Measurements from ENCODE around the gene CTNNA3. TPM values are rescaled to one million over a fixed set of nuclear protein-coding genes. Genes with fewer than 3 reads are reported as not detected.

Gene CTNNA3
- polyA plus RNA-seq, 1 donor from 2014 or later = 0.14 TPM

GRCh38 chr10:67005981-67006380 lies 690.0 kb downstream of the CTNNA3 start:
- TF ChIP-seq SMC3 (conservative IDR thresholded peaks at IDR 0.05; ENCODE audit: poor library complexity) (no peak), TAF1 (IDR thresholded peaks at IDR 0.05; ENCODE audit: low read depth) (no peak), REST (IDR thresholded peaks at IDR 0.05; ENCODE audit: borderline replicate concordance) (no peak), EZH2 (IDR thresholded peaks at IDR 0.05; ENCODE audit: borderline replicate concordance, insufficient read depth, low read length, poor library complexity, severe bottlenecking) (no peak), POLR2AphosphoS5 (IDR thresholded peaks at IDR 0.05) (no peak)
- H3K27ac ChIP-seq (ENCODE audit: low read length) = no peak overlapping the region
- H3K9me3 ChIP-seq (ENCODE audit: low read length) = no peaks in the 10 kb centered on the region
- no peaks in the 10 kb centered on the region for H3F3A ChIP-seq (ENCODE audit: insufficient read depth, low read length, poor library complexity, severe bottlenecking)
- H3K36me3 ChIP-seq (ENCODE audit: insufficient read depth, low read length) = no peaks in the 10 kb centered on the region
- H3K9ac ChIP-seq (ENCODE audit: low read length) = no peak overlapping the region
- H3K9me2 ChIP-seq (ENCODE audit: insufficient read depth, low read length) = no peaks in the 10 kb centered on the region
- H3K27me3 ChIP-seq (ENCODE audit: insufficient read depth, low read depth, low read length) = no peaks in the 10 kb centered on the region
- H3K4me3 ChIP-seq (ENCODE audit: low read length) = no peak overlapping the region
- no peak overlapping the region for H3K4me2 ChIP-seq (ENCODE audit: low read length)
- H4K20me1 ChIP-seq (ENCODE audit: insufficient read depth) = no peaks in the 10 kb centered on the region
- no peak overlapping the region for H2AFZ ChIP-seq (ENCODE audit: low read depth, low read length)
- H3K79me2 ChIP-seq (replicated peaks; ENCODE audit: insufficient read depth, low read length) = no peaks in the 10 kb centered on the region

- H2AFZ ChIP-seq (ENCODE audit: low read depth, low read length) = no peak overlapping the region
- H3K79me2 ChIP-seq (replicated peaks; ENCODE audit: insufficient read depth, low read length) = no peaks in the 10 kb centered on the region
- H3K9me2 ChIP-seq (ENCODE audit: insufficient read depth, low read length) = no peaks in the 10 kb centered on the region
- TF ChIP-seq MXI1 (conservative IDR thresholded peaks at IDR 0.05; ENCODE audit: poor library complexity, severe bottlenecking) (no peak), RAD21 (conservative IDR thresholded peaks at IDR 0.05) (no peak), CTCF (IDR thresholded peaks at IDR 0.05; ENCODE audit: poor library complexity, severe bottlenecking) (no peak), POLR2AphosphoS5 (IDR thresholded peaks at IDR 0.05) (no peak), TAF1 (IDR thresholded peaks at IDR 0.05; ENCODE audit: low read depth) (no peak), REST (IDR thresholded peaks at IDR 0.05; ENCODE audit: borderline replicate concordance) (no peak), SMC3 (conservative IDR thresholded peaks at IDR 0.05; ENCODE audit: poor library complexity) (no peak), EP300 (conservative IDR thresholded peaks at IDR 0.05; ENCODE audit: poor library complexity, severe bottlenecking) (no peak), EZH2 (IDR thresholded peaks at IDR 0.05; ENCODE audit: borderline replicate concordance, insufficient read depth, low read length, poor library complexity, severe bottlenecking) (no peak)
- H3K27ac ChIP-seq (ENCODE audit: low read length) = no peak overlapping the region
- H3K4me2 ChIP-seq (ENCODE audit: low read length) = no peak overlapping the region
- no peaks in the 10 kb centered on the region for H3K9me3 ChIP-seq (ENCODE audit: low read length)
- H3K4me3 ChIP-seq (ENCODE audit: low read length) = no peak overlapping the region
- no peaks in the 10 kb centered on the region for H3K27me3 ChIP-seq (ENCODE audit: insufficient read depth, low read depth, low read length)
- no peaks in the 10 kb centered on the region for H4K20me1 ChIP-seq (ENCODE audit: insufficient read depth)
- H3F3A ChIP-seq (ENCODE audit: insufficient read depth, low read length, poor library complexity, severe bottlenecking) = no peaks in the 10 kb centered on the region
- no peaks in the 10 kb centered on the region for H3K36me3 ChIP-seq (ENCODE audit: insufficient read depth, low read length)
- no peak overlapping the region for H3K9ac ChIP-seq (ENCODE audit: low read length)
These were observed 691.3 kb downstream of the CTNNA3 start for GRCh38 chr10:67004690-67005089.
